Nephron progenitor cell (in vitro differentiated cells): ENCODE data around the gene MYL6.
"Not testable (repeated sequence)": the region's sequence is repeated elsewhere in the genome, so short reads cannot be mapped to it uniquely, and the experiment has no call there.

Experiments
- DNase-seq: peaks from one replicate; pipeline ENCODE4 v3.0.0; 2021
- H3K27ac Mint-ChIP-seq: 2 replicates; pipeline ENCODE4 v1.8.0; 2021; ENCODE audit warnings: mild to moderate bottlenecking, moderate library complexity, mixed read lengths
- H3K27me3 Mint-ChIP-seq: 2 replicates; pipeline ENCODE4 v1.8.0; 2021; ENCODE audit warnings: mild to moderate bottlenecking, low read depth, mixed read lengths; ENCODE audit not compliant: poor library complexity
- H3K36me3 Mint-ChIP-seq: 2 replicates; pipeline ENCODE4 v1.8.0; 2021; ENCODE audit warnings: low read depth, mixed read lengths
- H3K4me1 Mint-ChIP-seq: 2 replicates; pipeline ENCODE4 v1.8.0; 2021; ENCODE audit warnings: mixed read lengths
- H3K4me3 Mint-ChIP-seq: 2 replicates; pipeline ENCODE4 v1.8.0; 2021; ENCODE audit warnings: mild to moderate bottlenecking, moderate library complexity, mixed read lengths
- H3K9me3 Mint-ChIP-seq: 2 replicates; pipeline ENCODE4 v1.8.0; 2021; ENCODE audit warnings: mild to moderate bottlenecking, moderate library complexity, mixed read lengths
- CTCF ChIP-seq: fragments of 200-600 bp; sonication (generic); IDR thresholded peaks from 2 replicates; pipeline ENCODE4 v1.5.0; 2021; ENCODE audit warnings: antibody characterized with exemption

MYL6 gene

GRCh38 chr12:56153678-56154065, 4.5 kb upstream of the MYL6 start:
- Mint-ChIP-seq H3K9me3 (no peaks in the 10 kb centered on the region), H3K4me3 (peak overlapping the region; percentile 98), H3K27me3 (peaks cover 3% of the 10 kb centered on the region), H3K36me3 (peaks cover 14% of the 10 kb centered on the region), H3K27ac (no peak overlapping the region), H3K4me1 (peaks cover 49% of the 10 kb centered on the region)
- DNase-seq: no peak
- TF ChIP-seq CTCF: no peak

GRCh38 chr12:56154246-56154771, 3.9 kb upstream of the MYL6 start:
- no peak for DNase-seq

GRCh38 chr12:56154818-56155217, 3.3 kb upstream of the MYL6 start:
- Mint-ChIP-seq H3K4me3 (peak overlapping the region; percentile 58), H3K27me3 (peaks cover 3% of the 10 kb centered on the region), H3K4me1 (peaks cover 59% of the 10 kb centered on the region), H3K36me3 (peaks cover 20% of the 10 kb centered on the region), H3K9me3 (no peaks in the 10 kb centered on the region), H3K27ac (peak overlapping the region; percentile 30)
- TF ChIP-seq CTCF: no peak
- no peak for DNase-seq

More at GRCh38 chr12:56154246-56154771, 3.9 kb upstream of the MYL6 start:
- H3K27ac Mint-ChIP-seq: no peak overlapping the region
- TF ChIP-seq CTCF: no peak
- H3K4me3 Mint-ChIP-seq: peak overlapping the region; percentile 98
- H3K36me3 Mint-ChIP-seq: peaks cover 16% of the 10 kb centered on the region
- H3K27me3 Mint-ChIP-seq: peaks cover 3% of the 10 kb centered on the region
- no peaks in the 10 kb centered on the region for H3K9me3 Mint-ChIP-seq
- H3K4me1 Mint-ChIP-seq: peaks cover 54% of the 10 kb centered on the region

- Mint-ChIP-seq H3K4me3 (peak overlapping the region; percentile 58), H3K27ac (peak overlapping the region; percentile 74), H3K4me1 (peaks cover 64% of the 10 kb centered on the region), H3K36me3 (peaks cover 26% of the 10 kb centered on the region), H3K9me3 (no peaks in the 10 kb centered on the region), H3K27me3 (peaks cover 3% of the 10 kb centered on the region)
- TF ChIP-seq CTCF: no peak
- DNase-seq: no peak
These were observed 2.8 kb upstream of the MYL6 start for GRCh38 chr12:56155256-56155845.

- H3K36me3 Mint-ChIP-seq: peaks cover 37% of the 10 kb centered on the region
- peak overlapping the region; percentile 92 for H3K4me3 Mint-ChIP-seq
- H3K4me1 Mint-ChIP-seq: peaks cover 72% of the 10 kb centered on the region
These were observed 1.5 kb upstream of the MYL6 start for GRCh38 chr12:56156464-56157200.

GRCh38 chr12:56157201-56158028, 744 bp upstream of the MYL6 start:
- peak; percentile 54 for TF ChIP-seq CTCF
- peak overlapping the region; percentile 98 for H3K27ac Mint-ChIP-seq
- H3K4me1 Mint-ChIP-seq: peaks cover 75% of the 10 kb centered on the region
- no peaks in the 10 kb centered on the region for H3K9me3 Mint-ChIP-seq
- H3K27me3 Mint-ChIP-seq: peaks cover 3% of the 10 kb centered on the region
- H3K36me3 Mint-ChIP-seq: peaks cover 44% of the 10 kb centered on the region
- peak overlapping the region; percentile 92 for H3K4me3 Mint-ChIP-seq
- peak; percentile 73 for DNase-seq

More at GRCh38 chr12:56156464-56157200, 1.5 kb upstream of the MYL6 start:
- not testable (repeated sequence) for DNase-seq, H3K9me3 Mint-ChIP-seq, H3K27me3 Mint-ChIP-seq
- peak overlapping the region; percentile 98 for H3K27ac Mint-ChIP-seq
